PC-3 (cell line): ENCODE measurements around the gene SMARCD1. TPM values are rescaled to one million over a fixed set of nuclear protein-coding genes. Genes with fewer than 3 reads are reported as not detected.
A peak's percentile ranks its signal among the peaks of the same experiment; 100 is the strongest.

Experiments used
- ATAC-seq: fragments of 200-7000 bp; cut with Tn5 transposase; 2 replicates; pipeline ENCODE4 v1.9.1; 2020; ENCODE audit warnings: mild to moderate bottlenecking, moderate library complexity
- BruUV-seq: library from RNA; stranded (reverse); fragments of 400-500 nt; replicated peaks from 2 replicates; lab custom pipeline; 2021; lab: Mats Ljungman, UMichigan
- CTCF ChIA-PET: fragments of 300-600 bp; sonication (Branson Sonifier 250); formaldehyde crosslinking; loops from one replicate; lab custom pipeline; 2022; ENCODE audit warnings: antibody characterized with exemption; lab: Charles Lee
- POLR2A ChIA-PET: fragments of 300-600 bp; sonication (Branson Sonifier 250); formaldehyde crosslinking; loops from one replicate; lab custom pipeline; 2022; ENCODE audit warnings: antibody characterized with exemption; ENCODE audit not compliant: unreplicated experiment; lab: Charles Lee
- DNase-seq: peaks from one replicate; pipeline ENCODE4 v3.0.0-alpha.2; 2015
- H2AFZ ChIP-seq: fragments of 300-600 bp; sonication (generic); 2 replicates; pipeline ENCODE4 v1.6.0; 2016; ENCODE audit warnings: antibody characterized with exemption, low read length
- H3F3A ChIP-seq: fragments of 300-600 bp; sonication (generic); one replicate; pipeline ENCODE4 v1.6.0; 2017; ENCODE audit warnings: antibody characterized with exemption, low read length, control low read depth, mild to moderate bottlenecking; ENCODE audit not compliant: unreplicated experiment
- H3K27ac ChIP-seq: fragments of 300-600 bp; sonication (generic); 2 replicates; pipeline ENCODE4 v1.5.1; 2016; ENCODE audit warnings: mild to moderate bottlenecking, low read length
- H3K27me3 ChIP-seq: fragments of 300-600 bp; sonication (generic); 2 replicates; pipeline ENCODE4 v1.6.1; 2016; ENCODE audit warnings: low read length, mixed read lengths
- H3K36me3 ChIP-seq: fragments of 300-600 bp; sonication (generic); 2 replicates; pipeline ENCODE4 v1.6.1; 2016; ENCODE audit warnings: low read depth, mixed run types, low read length, mixed read lengths
- H3K4me1 ChIP-seq: fragments of 300-600 bp; sonication (generic); 2 replicates; pipeline ENCODE4 v1.5.1; 2016; ENCODE audit warnings: low read length; ENCODE audit not compliant: insufficient read depth
- H3K4me2 ChIP-seq: fragments of 300-600 bp; sonication (generic); 2 replicates; pipeline ENCODE4 v1.6.0; 2016; ENCODE audit warnings: low read length
- H3K4me3 ChIP-seq: fragments of 300-600 bp; sonication (generic); 2 replicates; pipeline ENCODE4 v1.5.1; 2016; ENCODE audit warnings: mild to moderate bottlenecking, low read length, mixed read lengths
- H3K79me2 ChIP-seq: fragments of 300-600 bp; sonication (generic); 2 replicates; pipeline ENCODE4 v1.6.1; 2017; ENCODE audit warnings: low read length, mixed read lengths
- H3K9ac ChIP-seq: fragments of 300-600 bp; sonication (generic); 2 replicates; pipeline ENCODE4 v1.6.0; 2016; ENCODE audit warnings: mild to moderate bottlenecking, low read length
- H3K9me2 ChIP-seq: fragments of 300-600 bp; sonication (generic); replicated peaks from 2 replicates; pipeline ENCODE4 v1.6.1; 2016; ENCODE audit warnings: mixed run types, low read length, mixed read lengths
- H3K9me3 ChIP-seq: fragments of 300-600 bp; sonication (generic); 2 replicates; pipeline ENCODE4 v1.6.1; 2016; ENCODE audit warnings: low read length, mixed read lengths
- H4K20me1 ChIP-seq: fragments of 300-600 bp; sonication (generic); 2 replicates; pipeline ENCODE4 v1.6.1; 2016; ENCODE audit warnings: low read length, mixed read lengths
- EZH2 ChIP-seq: fragments of 300-600 bp; sonication (generic); IDR thresholded peaks from one replicate; pipeline ENCODE4 v1.6.1; 2017; ENCODE audit warnings: antibody characterized with exemption, mild to moderate bottlenecking, low read length; ENCODE audit not compliant: unreplicated experiment
- EZH2phosphoT487 ChIP-seq: fragments of 300-600 bp; sonication (generic); IDR thresholded peaks from 2 replicates; pipeline ENCODE4 v1.6.1; 2018; ENCODE audit warnings: mild to moderate bottlenecking, antibody characterized with exemption, low read length, borderline replicate concordance
- intact Hi-C: fragments of 100-400 bp; cut with micrococcal nuclease; formaldehyde crosslinking; loops from 2 replicates; pipeline ENCODE4 v1.9.0; 2023
- total RNA-seq: library from RNA; depleted of rRNA; stranded (reverse); fragments of >200 nt; gene quantifications from 2 replicates; pipeline ENCODE4 v1.2.3, GENCODE V29; 2014
- TF ChIP-seq, protein P1 (sequence below): fragments of 300-600 bp; sonication (generic); conservative IDR thresholded peaks from 2 replicates; pipeline ENCODE4 v1.5.1; 2017; ENCODE audit warnings: antibody characterized with exemption, low read depth, mild to moderate bottlenecking, low read length

The SMARCD1 gene
- total RNA-seq, 1 experiment from 2014 or later = 105 TPM

DNA sequence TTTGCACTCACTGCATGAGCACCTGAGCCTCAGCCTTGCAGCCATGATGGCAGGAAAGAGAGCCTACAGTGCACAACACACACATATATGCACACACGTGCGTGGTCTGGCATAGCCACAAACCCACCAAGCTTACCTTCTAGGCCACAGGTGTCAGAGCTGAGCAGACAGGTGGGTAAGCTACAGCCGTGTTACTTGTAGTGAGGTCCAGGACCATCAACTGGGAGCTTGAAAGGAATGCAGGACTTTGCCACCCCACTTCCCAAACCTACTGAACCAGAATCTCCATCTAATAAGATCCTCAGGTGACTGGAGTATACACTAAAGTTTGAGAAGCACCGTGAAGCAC, 25.0 kb upstream of the SMARCD1 start:
- Histone ChIP-seq H3K27me3 (no peaks in the 10 kb centered on the region), H3K9ac (no peak overlapping the region), H3K4me1 (peaks cover 11% of the 10 kb centered on the region), H3K9me3 (no peaks in the 10 kb centered on the region), H3K36me3 (no peaks in the 10 kb centered on the region), H3K4me2 (no peak overlapping the region), H4K20me1 (no peaks in the 10 kb centered on the region), H3K4me3 (no peak overlapping the region), H3K9me2 (no peaks in the 10 kb centered on the region), H3K27ac (no peak overlapping the region), H3K79me2 (no peaks in the 10 kb centered on the region), H2AFZ (no peak overlapping the region), H3F3A (no peaks in the 10 kb centered on the region)
- POLR2A ChIA-PET = no interaction called here
- CTCF ChIA-PET = no interaction called here
- ATAC-seq (no peak), DNase-seq (no peak)
- intact Hi-C loops = no loop called here
- BruUV-seq = TSS peak; percentile 26
- TF ChIP-seq EZH2 (no peak), EZH2phosphoT487 (no peak)
- TF ChIP-seq, protein P1, sequence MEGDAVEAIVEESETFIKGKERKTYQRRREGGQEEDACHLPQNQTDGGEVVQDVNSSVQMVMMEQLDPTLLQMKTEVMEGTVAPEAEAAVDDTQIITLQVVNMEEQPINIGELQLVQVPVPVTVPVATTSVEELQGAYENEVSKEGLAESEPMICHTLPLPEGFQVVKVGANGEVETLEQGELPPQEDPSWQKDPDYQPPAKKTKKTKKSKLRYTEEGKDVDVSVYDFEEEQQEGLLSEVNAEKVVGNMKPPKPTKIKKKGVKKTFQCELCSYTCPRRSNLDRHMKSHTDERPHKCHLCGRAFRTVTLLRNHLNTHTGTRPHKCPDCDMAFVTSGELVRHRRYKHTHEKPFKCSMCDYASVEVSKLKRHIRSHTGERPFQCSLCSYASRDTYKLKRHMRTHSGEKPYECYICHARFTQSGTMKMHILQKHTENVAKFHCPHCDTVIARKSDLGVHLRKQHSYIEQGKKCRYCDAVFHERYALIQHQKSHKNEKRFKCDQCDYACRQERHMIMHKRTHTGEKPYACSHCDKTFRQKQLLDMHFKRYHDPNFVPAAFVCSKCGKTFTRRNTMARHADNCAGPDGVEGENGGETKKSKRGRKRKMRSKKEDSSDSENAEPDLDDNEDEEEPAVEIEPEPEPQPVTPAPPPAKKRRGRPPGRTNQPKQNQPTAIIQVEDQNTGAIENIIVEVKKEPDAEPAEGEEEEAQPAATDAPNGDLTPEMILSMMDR = no peak

DNA sequence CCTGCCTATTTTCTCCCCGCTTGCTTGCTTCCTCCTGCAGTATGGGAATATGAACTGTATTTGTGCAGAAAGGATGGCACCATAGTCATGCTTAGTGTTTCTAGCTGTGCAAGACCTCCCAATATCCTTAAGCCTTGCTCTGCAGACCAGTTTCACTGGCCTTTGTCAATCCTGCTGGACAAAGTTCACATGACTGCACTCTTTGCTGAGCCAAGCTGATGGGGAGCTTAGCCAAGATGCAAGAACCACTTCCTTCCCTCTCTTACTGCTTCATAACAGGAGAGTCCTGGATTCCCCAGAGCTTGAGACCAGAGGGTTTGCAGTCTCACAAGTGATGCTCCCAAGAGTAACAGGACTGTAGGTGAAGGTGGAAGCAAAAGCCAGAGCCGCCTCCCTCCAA, 24.0 kb upstream of the SMARCD1 start:
- Histone ChIP-seq H3K36me3 (no peaks in the 10 kb centered on the region), H3K4me2 (no peak overlapping the region), H3K79me2 (no peaks in the 10 kb centered on the region), H3K27ac (no peak overlapping the region), H3K4me1 (peaks cover 9% of the 10 kb centered on the region), H3K9ac (no peak overlapping the region), H4K20me1 (no peaks in the 10 kb centered on the region), H3F3A (no peaks in the 10 kb centered on the region), H2AFZ (no peak overlapping the region), H3K9me3 (no peaks in the 10 kb centered on the region), H3K4me3 (no peak overlapping the region), H3K27me3 (no peaks in the 10 kb centered on the region), H3K9me2 (no peaks in the 10 kb centered on the region)
- no peak for ATAC-seq
- intact Hi-C loops = no loop called here
- no TSS peak for BruUV-seq
- POLR2A ChIA-PET = no interaction called here
- no peak for DNase-seq
- CTCF ChIA-PET = no interaction called here
- no peak for TF ChIP-seq EZH2
- TF ChIP-seq EZH2phosphoT487 = no peak
- TF ChIP-seq, protein P1 = no peak

DNA sequence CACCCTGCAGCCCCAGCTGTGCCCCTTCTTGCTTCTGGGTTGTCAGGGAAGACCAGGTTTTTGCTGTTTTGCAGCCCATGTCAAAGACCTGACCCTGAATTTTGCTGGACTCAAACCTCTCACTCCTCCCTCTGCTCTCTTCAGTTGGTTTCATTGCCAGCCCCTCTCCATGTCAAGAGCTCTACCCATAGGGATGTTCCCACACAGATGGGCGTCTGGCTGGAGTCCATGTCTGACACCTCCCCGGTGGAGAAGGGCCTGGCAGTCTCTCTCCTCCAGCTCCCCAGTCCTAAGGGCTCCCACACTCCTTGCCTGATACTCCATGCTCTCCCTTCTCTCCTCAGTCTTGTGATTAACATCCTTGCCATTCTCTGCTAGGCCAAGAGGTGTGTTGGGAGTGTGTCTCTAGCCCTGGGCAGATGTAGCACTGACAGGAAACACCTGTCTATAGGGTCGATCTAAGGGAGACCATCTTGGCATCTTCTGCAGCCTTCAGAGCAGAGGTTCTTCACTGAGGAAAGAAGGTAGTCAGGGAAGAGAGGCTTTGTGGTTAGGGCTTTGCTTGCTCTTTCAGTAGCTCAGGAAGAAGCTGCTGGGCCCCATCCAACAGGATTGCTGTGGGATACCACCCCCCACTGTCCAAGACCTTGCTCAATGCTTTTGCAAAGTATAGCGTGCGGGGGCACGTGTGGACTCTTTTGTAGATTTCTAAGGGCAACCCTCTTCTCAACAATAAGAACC, 23.0 kb upstream of the SMARCD1 start:
- POLR2A ChIA-PET = no interaction called here
- Histone ChIP-seq H3K9me3 (no peaks in the 10 kb centered on the region), H2AFZ (no peak overlapping the region), H3K9me2 (no peaks in the 10 kb centered on the region), H4K20me1 (no peaks in the 10 kb centered on the region), H3K79me2 (no peaks in the 10 kb centered on the region), H3K27me3 (no peaks in the 10 kb centered on the region), H3K4me3 (no peak overlapping the region), H3K4me2 (no peak overlapping the region), H3F3A (no peaks in the 10 kb centered on the region), H3K4me1 (no peaks in the 10 kb centered on the region; the same call in none of the 2 replicates), H3K9ac (no peak overlapping the region), H3K36me3 (no peaks in the 10 kb centered on the region), H3K27ac (no peak overlapping the region)
- CTCF ChIA-PET = interaction anchor here (0.5 kb wide), 1 partner anchor 227 kb away, joined by 14 read pairs; no protein-coding TSS in a partner anchor
- intact Hi-C loops = no loop called here
- no peak for TF ChIP-seq EZH2phosphoT487
- TF ChIP-seq, protein P1 = no peak
- TF ChIP-seq EZH2 = no peak
- no TSS peak for BruUV-seq
- ATAC-seq (no peak), DNase-seq (no peak)
